ENCODE data around the gene MYH7. TPM values are rescaled to one million over a fixed set of nuclear protein-coding genes. Genes with fewer than 3 reads are reported as not detected.
A peak's percentile ranks its signal among the peaks of the same experiment; 100 is the strongest.

Gene MYH7
- 0.05 TPM in 2 replicates for total RNA-seq

DNA sequence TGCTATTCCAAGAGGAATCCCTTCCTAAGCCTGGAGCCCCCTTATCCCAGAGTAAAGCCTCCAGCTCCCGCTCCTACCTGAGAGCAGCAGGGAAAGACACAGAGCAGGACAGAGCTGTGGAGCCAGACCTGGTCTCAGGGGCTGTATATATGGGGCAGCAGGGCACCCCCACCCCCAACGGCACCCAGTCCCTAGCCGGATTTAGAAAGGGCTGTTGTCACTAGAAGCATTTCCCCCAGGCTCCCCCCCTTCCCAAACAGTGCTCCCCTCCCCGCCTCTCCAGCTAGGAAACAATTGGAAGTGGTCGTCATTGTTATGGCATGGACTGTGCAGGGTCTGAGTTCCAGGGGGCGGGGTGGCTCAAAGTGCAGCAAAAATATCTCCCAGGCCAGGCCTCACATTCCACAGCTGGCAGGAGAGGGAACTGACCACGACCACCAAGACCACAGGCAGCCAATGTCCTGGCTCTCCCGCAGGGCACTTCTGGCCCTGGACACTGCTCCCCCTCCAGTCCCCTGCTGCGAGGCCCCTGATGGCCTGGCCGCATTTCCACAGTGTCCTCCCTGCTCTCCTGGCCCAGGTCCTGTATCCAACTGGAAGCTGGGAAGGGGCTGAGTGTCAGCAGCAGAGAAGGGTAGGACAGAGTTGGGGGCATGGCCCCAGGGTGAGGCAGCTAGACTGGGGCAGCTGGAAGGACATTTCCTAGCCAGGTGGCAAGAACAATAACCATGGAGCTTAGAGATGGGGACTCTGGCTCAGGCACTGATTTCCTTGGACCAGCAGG, at the start of gene MYH7:
Gene MYH7 (minus strand): TSS at position 118 of the 784 bp plus-strand sequence. CDS start 1,928 bp downstream, outside the sequence.
- Mint-ChIP-seq H3K4me1 (ENCODE audit: low read depth) (no peaks in the 10 kb centered on the region), H3K27me3 (ENCODE audit: insufficient read depth) (peaks cover 6% of the 10 kb centered on the region), H3K27ac (no peak within 1 kb of the TSS), H3K4me3 (no peak within 1 kb of the TSS), H3K9me3 (no peaks in the 10 kb centered on the region), H3K36me3 (ENCODE audit: low read depth) (no peaks in the 10 kb centered on the region)
- no peak for DNase-seq (ENCODE audit: low spot score)
- intact Hi-C loops (cut with micrococcal nuclease): no loop called here

DNA sequence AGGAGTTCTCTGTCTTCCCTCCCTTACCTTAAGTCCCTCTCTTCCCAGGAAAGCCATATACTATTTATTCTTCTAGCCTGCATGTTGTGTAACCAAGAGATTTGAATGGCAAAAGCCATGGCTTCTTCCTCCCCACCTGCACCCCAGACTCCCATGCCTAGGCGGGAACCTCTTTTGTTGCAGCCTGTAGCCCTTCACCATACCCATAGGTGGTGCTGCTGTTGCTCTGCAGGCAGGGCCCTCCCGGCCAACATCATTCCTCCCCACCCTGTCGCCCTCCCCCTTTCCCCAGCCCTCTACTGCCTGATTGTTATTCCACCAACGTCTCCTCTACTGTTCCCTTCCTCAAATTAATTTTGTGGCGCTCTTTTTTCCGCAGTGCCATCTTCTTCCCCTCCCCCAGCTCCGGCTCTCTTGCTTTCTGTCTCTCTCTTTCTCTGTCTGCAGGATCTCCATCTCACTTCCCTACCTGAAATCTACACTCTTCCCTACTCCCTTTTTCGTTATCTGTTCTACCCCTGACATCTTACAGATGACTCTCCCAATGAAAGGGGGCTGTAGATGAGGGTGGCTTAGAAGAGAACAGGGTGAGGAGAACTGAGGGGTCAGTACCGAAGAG, 47.9 kb upstream of the MYH7 start:
- intact Hi-C loops (cut with micrococcal nuclease): no loop called here
- Mint-ChIP-seq H3K4me3 (no peak overlapping the region), H3K36me3 (ENCODE audit: low read depth) (peaks cover 10% of the 10 kb centered on the region), H3K27me3 (ENCODE audit: insufficient read depth) (no peaks in the 10 kb centered on the region), H3K9me3 (no peaks in the 10 kb centered on the region), H3K4me1 (ENCODE audit: low read depth) (no peaks in the 10 kb centered on the region), H3K27ac (no peak overlapping the region)
- no peak for DNase-seq (ENCODE audit: low spot score)

GRCh38 chr14:23482823-23483148, 47.3 kb upstream of the MYH7 start:
- Mint-ChIP-seq H3K27ac (no peak overlapping the region), H3K9me3 (no peaks in the 10 kb centered on the region), H3K4me1 (ENCODE audit: low read depth) (peaks cover 2% of the 10 kb centered on the region), H3K4me3 (no peak overlapping the region), H3K27me3 (ENCODE audit: insufficient read depth) (no peaks in the 10 kb centered on the region), H3K36me3 (ENCODE audit: low read depth) (peaks cover 14% of the 10 kb centered on the region)
- intact Hi-C loops (cut with micrococcal nuclease): no loop called here
- no peak for DNase-seq (ENCODE audit: low spot score)

DNA sequence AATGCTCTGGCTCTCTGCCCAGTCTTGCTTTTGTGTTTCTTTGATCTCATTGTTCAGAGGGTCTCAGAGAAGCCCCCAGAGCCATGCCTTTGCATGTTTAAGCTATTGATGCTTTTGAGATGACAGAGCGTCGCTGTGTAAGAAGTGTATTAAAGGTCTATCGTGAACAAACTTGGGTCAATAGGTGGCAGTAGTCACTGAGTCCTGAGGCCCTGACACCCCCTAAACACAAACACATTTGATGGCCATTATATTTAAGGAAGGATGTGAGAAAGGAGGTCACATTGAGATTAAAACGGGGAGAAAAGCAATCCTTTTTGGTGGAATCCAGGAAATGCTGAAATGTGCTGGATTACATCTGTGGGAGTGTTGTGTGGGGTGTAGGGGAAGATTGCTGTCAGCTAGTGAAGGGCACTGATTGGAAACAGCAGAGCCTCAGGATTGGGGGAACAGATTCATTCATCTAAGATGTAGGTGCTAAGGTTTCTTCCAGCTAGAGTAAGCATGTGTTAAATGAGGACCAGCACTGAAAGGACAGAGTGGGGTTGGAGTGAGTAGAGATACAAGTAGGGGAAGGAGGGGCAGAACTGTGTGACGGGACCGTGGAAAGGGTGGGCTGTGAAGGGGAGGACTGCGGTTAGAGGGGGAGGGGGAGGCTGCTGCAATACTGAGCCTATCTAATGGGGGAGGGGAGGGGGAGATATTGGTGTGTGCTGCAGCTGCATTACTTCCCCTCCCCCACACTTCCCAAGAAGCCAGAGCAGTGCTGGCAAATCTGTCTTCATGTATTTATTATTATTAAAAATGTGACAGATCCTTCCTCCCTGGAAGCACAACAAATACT, 46.7 kb upstream of the MYH7 start:
- Mint-ChIP-seq H3K27ac (no peak overlapping the region), H3K4me3 (no peak overlapping the region), H3K4me1 (ENCODE audit: low read depth) (peaks cover 4% of the 10 kb centered on the region), H3K27me3 (ENCODE audit: insufficient read depth) (no peaks in the 10 kb centered on the region), H3K36me3 (ENCODE audit: low read depth) (peaks cover 19% of the 10 kb centered on the region), H3K9me3 (no peaks in the 10 kb centered on the region)
- intact Hi-C loops (cut with micrococcal nuclease): no loop called here
- DNase-seq (ENCODE audit: low spot score): no peak

DNA sequence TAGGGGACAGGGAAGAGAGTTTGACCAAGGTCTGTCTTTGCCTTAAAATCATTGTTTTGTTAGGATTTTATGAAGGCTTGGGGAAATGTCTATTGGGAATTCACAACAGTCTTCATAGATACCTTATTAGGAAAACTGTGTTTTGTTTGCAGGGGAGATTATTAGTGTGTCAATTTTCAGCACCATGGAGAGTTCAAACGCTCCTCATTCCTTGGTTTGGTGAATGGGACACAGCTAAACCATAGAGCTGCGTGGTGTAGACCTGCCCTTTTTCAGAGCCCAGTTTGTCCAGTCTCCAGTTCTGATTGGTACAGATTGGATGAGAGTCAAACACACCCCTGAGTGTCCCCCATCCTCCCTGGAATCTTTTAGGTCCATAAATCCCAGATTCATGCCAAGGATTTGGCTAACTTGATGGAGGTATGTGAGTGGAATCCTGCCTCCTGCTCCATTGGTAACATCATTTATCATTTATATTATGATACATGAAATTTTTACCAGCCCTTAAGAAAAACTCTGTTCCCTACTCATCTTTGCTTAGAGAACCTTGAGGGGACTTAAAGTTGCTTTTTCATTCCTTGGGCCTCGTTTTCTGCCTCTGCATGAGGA, 46.0 kb upstream of the MYH7 start:
- Mint-ChIP-seq H3K9me3 (no peaks in the 10 kb centered on the region), H3K27me3 (ENCODE audit: insufficient read depth) (no peaks in the 10 kb centered on the region), H3K4me3 (no peak overlapping the region), H3K4me1 (ENCODE audit: low read depth) (peaks cover 4% of the 10 kb centered on the region), H3K27ac (no peak overlapping the region), H3K36me3 (ENCODE audit: low read depth) (peaks cover 23% of the 10 kb centered on the region)
- intact Hi-C loops (cut with micrococcal nuclease): no loop called here
- DNase-seq (ENCODE audit: low spot score): no peak

- H3K27me3 Mint-ChIP-seq (ENCODE audit: insufficient read depth): no peaks in the 10 kb centered on the region
- H3K9me3 Mint-ChIP-seq: no peaks in the 10 kb centered on the region
- peak overlapping the region; percentile 62 for H3K27ac Mint-ChIP-seq
- H3K4me3 Mint-ChIP-seq: no peak overlapping the region
- H3K36me3 Mint-ChIP-seq (ENCODE audit: low read depth): peaks cover 47% of the 10 kb centered on the region
- intact Hi-C loops (cut with micrococcal nuclease): loop anchor here (1.0 kb wide), 3 partner anchors 9 to 84 kb away; partner anchors contain the start of gene NGDN
- peaks cover 4% of the 10 kb centered on the region for H3K4me1 Mint-ChIP-seq (ENCODE audit: low read depth)
- peak; percentile 44 for DNase-seq (ENCODE audit: low spot score)
These were observed 42.8 kb upstream of the MYH7 start for GRCh38 chr14:23478109-23478759.

DNA sequence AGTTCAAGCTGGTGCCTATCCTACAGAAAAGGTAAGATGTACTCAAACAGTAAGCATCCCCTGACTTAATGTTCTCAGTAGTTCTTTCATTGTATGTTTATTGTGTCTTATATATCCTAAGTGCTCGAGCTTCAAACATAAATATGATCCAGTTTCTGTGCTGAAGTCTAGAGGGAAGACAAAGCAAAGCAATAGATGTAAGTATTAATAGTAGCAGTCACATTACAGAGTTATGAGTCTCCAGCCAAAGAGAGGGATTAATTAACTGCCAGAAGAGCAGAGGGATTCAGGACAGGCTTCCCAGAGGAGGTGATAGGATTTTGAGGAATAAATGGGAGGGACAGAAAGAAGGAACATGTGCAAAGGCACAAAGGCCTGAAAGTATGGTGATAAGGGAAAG, 35.5 kb upstream of the MYH7 start:
- DNase-seq (ENCODE audit: low spot score): no peak
- no peak overlapping the region for H3K4me3 Mint-ChIP-seq
- H3K36me3 Mint-ChIP-seq (ENCODE audit: low read depth): peaks cover 34% of the 10 kb centered on the region
- no peaks in the 10 kb centered on the region for H3K9me3 Mint-ChIP-seq
- intact Hi-C loops (cut with micrococcal nuclease): no loop called here
- peaks cover 11% of the 10 kb centered on the region for H3K4me1 Mint-ChIP-seq (ENCODE audit: low read depth)
- H3K27ac Mint-ChIP-seq: peak overlapping the region; percentile 45
- peaks cover 2% of the 10 kb centered on the region for H3K27me3 Mint-ChIP-seq (ENCODE audit: insufficient read depth)

- Mint-ChIP-seq H3K4me1 (ENCODE audit: low read depth) (peaks cover 11% of the 10 kb centered on the region), H3K4me3 (no peak overlapping the region), H3K36me3 (ENCODE audit: low read depth) (peaks cover 26% of the 10 kb centered on the region), H3K9me3 (no peaks in the 10 kb centered on the region), H3K27me3 (ENCODE audit: insufficient read depth) (peaks cover 2% of the 10 kb centered on the region), H3K27ac (no peak overlapping the region)
- DNase-seq (ENCODE audit: low spot score): no peak
- intact Hi-C loops (cut with micrococcal nuclease): loop anchor here (1.0 to 10.0 kb wide), 13 partner anchors 8 to 972 kb away; partner anchors contain the start of genes ACIN1, AP1G2, C14orf119 and DCAF11
These were observed 34.5 kb upstream of the MYH7 start for GRCh38 chr14:23469906-23470403.

DNA sequence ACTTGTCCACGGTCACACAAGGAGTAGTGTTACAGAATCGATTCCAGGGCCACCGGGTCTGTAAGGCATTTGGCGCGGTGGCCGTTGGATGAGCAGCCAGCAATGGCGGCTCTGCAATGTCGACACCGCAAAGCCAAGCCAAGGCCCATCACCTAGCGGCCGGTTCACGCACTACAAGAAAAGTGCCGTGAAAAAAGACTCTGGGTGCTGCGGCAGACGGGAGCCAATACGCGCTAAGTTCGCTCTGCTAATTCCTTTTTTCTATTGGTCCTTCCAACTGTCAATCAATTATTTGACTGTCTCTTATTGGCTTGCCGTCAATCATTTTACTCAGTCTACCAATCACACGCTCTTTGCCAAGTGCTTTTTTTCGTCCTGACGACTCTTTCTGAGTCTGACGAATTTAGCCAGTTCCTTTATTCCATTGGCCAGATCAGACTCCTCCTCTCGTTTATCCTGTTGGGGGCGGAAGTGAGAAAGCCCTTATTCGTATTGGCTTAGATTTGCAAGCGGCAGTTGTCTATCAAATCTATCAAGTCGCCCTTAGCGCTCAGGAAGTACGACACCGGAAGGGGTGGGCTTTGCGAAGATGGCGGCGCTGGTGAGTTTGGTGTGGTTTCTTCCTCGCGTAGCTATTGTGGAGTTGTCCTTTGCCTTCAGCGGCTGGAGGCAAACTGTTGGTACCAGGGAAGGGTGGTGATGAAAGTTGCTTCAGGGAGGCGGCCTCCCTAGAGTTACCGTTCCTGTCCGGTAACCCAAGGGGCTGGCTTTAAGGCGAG, 33.9 kb upstream of the MYH7 start, which contains the start of gene NGDN:
Gene NGDN (plus strand): TSS at position 577 of the 779 bp plus-strand sequence. CDS start 13 bp downstream, at position 590.
- intact Hi-C loops (cut with micrococcal nuclease): loop anchor here (1.0 to 10.0 kb wide), 13 partner anchors 9 to 973 kb away; partner anchors contain the start of genes ACIN1, AP1G2, C14orf119 and DCAF11
- DNase-seq (ENCODE audit: low spot score): peak; percentile 89
- no peaks in the 10 kb centered on the region for H3K9me3 Mint-ChIP-seq

DNA sequence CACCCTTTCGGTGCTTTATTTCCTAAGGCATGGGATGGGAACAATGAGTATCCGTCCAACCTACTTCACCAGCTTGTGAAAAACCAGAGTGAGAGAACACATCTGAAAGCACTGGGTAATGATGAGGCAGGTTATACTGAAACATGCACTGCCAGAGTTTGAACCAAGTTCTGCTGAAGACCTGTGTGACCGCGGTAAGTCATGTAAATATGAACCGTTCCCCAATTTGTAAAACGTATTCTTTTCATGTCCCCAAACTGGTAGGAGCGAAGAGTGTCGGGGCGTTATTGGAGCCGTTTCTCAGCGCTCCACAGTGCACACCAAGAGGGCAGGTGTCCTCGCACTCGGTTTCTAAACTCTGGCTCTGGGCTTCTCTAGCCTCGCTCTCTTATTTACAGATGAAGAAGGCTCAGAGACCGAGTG, 33.3 kb upstream of the MYH7 start:
- intact Hi-C loops (cut with micrococcal nuclease): loop anchor here (1.0 to 10.0 kb wide), 13 partner anchors 10 to 974 kb away; partner anchors contain the start of genes ACIN1, AP1G2, C14orf119 and DCAF11
- Mint-ChIP-seq H3K4me1 (ENCODE audit: low read depth) (peaks cover 11% of the 10 kb centered on the region), H3K36me3 (ENCODE audit: low read depth) (peaks cover 17% of the 10 kb centered on the region), H3K9me3 (no peaks in the 10 kb centered on the region), H3K4me3 (no peak overlapping the region), H3K27ac (no peak overlapping the region), H3K27me3 (ENCODE audit: insufficient read depth) (peaks cover 2% of the 10 kb centered on the region)
- DNase-seq (ENCODE audit: low spot score): no peak

More for the DNA sequence above, 33.9 kb upstream of the MYH7 start, which contains the start of gene NGDN:
- peaks cover 11% of the 10 kb centered on the region for H3K4me1 Mint-ChIP-seq (ENCODE audit: low read depth)
- peak within 1 kb of the TSS; percentile 45 for H3K27ac Mint-ChIP-seq
- H3K4me3 Mint-ChIP-seq: no peak within 1 kb of the TSS
- H3K36me3 Mint-ChIP-seq (ENCODE audit: low read depth): peaks cover 20% of the 10 kb centered on the region
- H3K27me3 Mint-ChIP-seq (ENCODE audit: insufficient read depth): peaks cover 2% of the 10 kb centered on the region

GRCh38 chr14:23465261-23465660, 29.8 kb upstream of the MYH7 start:
- Mint-ChIP-seq H3K4me1 (ENCODE audit: low read depth) (peaks cover under 1% of the 10 kb centered on the region), H3K9me3 (no peaks in the 10 kb centered on the region), H3K36me3 (ENCODE audit: low read depth) (no peaks in the 10 kb centered on the region), H3K27me3 (ENCODE audit: insufficient read depth) (peaks cover 8% of the 10 kb centered on the region), H3K27ac (no peak overlapping the region), H3K4me3 (no peak overlapping the region)
- no peak for DNase-seq (ENCODE audit: low spot score)
- intact Hi-C loops (cut with micrococcal nuclease): loop anchor here (5.0 to 10.0 kb wide), 2 partner anchors 650 to 682 kb away; partner anchors contain the start of genes DCAF11, NRL, PSME2 and RNF31
